AG04449 (cell line): ENCODE results near the gene GALNT18.

Experiments used
- CTCF ChIA-PET: fragments of 350-600 bp; formaldehyde crosslinking; extraction: SDS; loops from one replicate; lab custom pipeline; 2021; ENCODE audit warnings: antibody characterized with exemption; lab: Yijun Ruan, JAX
- POLR2A ChIA-PET: fragments of 400-600, 350-600 bp; formaldehyde crosslinking; extraction: SDS; loops from one replicate; lab custom pipeline; 2020; ENCODE audit warnings: antibody characterized with exemption, inconsistent platforms; lab: Yijun Ruan, JAX
- DNase-seq: peaks from one replicate; pipeline ENCODE4 v3.0.0-alpha.2; 2010; ENCODE audit warnings: low read depth, low spot score
- H3K4me3 ChIP-seq: 2 replicates; pipeline ENCODE4 v1.5.1; 2011; ENCODE audit warnings: low read depth, mild to moderate bottlenecking, control low read depth, low read length
- TF ChIP-seq, protein P1 (sequence below): IDR thresholded peaks from one replicate; pipeline ENCODE4 v1.5.1; 2011; ENCODE audit warnings: mild to moderate bottlenecking, moderate library complexity, low read length, control low read depth, inconsistent platforms; ENCODE audit not compliant: insufficient read depth; ENCODE audit errors: missing control alignments

GALNT18 gene

DNA sequence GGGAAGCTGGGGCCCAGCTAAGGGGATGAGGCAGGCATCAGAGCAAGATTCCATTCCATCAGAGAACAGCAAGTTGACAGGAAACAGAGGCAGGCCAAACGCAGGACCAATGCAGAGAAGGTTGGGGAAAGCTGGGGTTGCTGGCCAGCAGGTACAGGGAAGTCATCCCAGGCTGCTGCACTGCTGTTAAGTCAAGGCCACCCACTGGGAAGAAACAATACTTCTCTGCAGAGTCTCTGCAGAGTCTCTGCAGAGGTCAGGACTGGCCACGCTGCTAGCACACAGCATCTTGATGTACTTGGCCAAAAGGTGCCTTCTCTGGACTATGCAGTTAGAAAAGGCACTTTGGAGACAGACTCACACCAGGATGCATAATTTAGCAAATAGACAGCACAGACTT, 200.3 kb downstream of the GALNT18 start:
- DNase-seq = no peak
- TF ChIP-seq, protein P1, sequence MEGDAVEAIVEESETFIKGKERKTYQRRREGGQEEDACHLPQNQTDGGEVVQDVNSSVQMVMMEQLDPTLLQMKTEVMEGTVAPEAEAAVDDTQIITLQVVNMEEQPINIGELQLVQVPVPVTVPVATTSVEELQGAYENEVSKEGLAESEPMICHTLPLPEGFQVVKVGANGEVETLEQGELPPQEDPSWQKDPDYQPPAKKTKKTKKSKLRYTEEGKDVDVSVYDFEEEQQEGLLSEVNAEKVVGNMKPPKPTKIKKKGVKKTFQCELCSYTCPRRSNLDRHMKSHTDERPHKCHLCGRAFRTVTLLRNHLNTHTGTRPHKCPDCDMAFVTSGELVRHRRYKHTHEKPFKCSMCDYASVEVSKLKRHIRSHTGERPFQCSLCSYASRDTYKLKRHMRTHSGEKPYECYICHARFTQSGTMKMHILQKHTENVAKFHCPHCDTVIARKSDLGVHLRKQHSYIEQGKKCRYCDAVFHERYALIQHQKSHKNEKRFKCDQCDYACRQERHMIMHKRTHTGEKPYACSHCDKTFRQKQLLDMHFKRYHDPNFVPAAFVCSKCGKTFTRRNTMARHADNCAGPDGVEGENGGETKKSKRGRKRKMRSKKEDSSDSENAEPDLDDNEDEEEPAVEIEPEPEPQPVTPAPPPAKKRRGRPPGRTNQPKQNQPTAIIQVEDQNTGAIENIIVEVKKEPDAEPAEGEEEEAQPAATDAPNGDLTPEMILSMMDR = no peak
- ChIA-PET POLR2A (no interaction called here), CTCF (interaction anchor here (1.3 kb wide), 1 partner anchor 19 kb away, joined by 3 read pairs; no protein-coding TSS in a partner anchor)
- no peak overlapping the region for H3K4me3 ChIP-seq

DNA sequence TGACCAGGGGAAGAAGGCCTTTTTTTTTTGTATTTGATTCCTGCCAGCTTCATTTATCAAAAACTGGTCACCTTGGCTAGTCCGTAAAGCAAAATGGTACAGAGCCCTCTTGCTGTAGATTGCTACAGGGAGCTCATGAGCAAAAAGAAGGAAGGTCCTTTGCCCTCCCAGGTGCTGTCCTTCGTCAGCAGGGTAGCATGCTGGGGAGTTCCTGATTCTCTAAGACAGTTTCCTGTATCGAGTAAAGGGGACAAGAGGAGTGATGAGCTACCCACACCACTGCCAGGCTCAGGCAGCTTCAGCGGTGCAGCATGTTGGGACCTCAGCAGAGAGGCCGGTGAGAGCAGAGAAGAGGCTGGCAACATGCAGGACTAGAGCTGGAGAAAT, 200.9 kb downstream of the GALNT18 start:
- DNase-seq = no peak
- TF ChIP-seq, protein P1 = no peak
- H3K4me3 ChIP-seq = no peak overlapping the region
- ChIA-PET POLR2A (no interaction called here), CTCF (interaction anchor here (1.3 kb wide), 1 partner anchor 20 kb away, joined by 3 read pairs; no protein-coding TSS in a partner anchor)

DNA sequence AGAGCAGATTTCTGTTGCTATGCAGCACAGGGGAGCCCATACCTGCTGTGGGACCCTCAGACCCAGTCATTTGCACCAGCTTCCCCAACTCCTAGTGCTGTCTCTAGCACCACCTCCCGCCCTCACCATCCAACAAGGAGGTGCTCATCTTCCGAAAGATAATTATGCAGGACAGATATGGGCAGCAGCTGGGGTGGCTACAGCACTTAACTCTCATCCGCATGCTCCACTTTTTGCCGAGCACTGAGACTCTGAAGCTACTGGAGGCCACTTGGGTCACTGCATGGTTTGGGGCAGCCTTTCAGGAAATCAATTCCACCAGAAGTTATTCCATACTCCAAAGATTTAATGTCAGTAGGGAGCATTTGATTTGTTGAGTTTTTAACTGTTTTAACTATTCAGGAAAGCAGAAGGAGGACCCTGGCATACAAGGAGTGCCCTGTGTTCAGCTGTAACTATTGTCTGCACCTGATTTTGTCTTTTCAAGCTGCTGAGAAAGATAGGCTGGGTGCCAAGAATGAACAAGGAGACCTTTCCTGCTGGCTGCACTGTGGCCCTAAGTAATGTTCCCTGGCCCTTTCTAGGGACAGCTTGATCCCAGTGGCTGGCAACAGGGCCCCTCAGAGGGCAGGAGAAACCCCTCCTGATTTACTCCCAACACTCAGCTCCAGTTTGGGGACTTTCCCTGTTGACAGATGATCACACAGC, 201.5 kb downstream of the GALNT18 start:
- CTCF ChIA-PET = interaction anchor here (1.1 to 1.3 kb wide), 2 partner anchors 20 to 39 kb away, joined by 3 read pairs; no protein-coding TSS in a partner anchor
- POLR2A ChIA-PET = no interaction called here
- H3K4me3 ChIP-seq = no peak overlapping the region
- TF ChIP-seq, protein P1 = no peak
- DNase-seq = no peak

DNA sequence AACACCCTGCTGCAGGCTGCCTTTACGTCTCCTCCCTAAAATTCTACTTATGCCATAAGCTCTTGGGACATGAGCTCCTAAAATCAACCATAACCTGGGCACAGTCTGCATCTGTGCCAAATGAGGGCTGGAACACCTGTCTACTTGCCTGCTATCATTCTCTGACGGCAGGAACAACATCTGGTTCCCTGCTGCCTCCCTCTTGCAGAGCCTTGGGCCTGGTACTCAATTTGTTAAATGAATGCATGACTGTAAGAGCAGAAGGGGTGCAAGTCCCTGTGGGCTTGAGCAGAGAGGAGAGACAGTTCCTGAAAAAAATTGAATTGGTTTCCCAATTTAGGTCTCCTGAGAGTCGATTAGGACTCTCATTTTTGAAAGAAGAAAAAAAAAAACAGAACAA, 202.1 kb downstream of the GALNT18 start:
- ChIA-PET POLR2A (no interaction called here), CTCF (interaction anchor here (1.1 kb wide), 1 partner anchor 40 kb away, joined by 3 read pairs; no protein-coding TSS in a partner anchor)

DNA sequence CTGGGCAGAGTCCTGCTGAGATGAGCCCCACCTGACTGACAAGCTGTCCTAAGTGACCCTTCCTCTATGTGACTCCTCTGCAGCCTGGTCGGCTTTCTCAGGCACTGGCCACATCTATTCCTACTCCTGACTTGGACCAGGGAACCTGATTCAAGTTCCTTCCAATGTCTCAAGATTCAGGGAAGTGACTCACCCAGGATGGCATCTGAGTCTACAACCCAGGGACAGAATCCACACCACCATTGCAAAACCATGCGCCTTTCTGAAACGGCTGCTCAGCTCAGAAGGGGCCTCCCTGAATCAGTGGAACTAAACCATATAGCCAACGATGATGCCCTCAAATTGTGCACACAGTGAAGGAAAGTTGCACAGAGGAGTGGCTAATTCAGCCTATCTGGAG, 204.9 kb downstream of the GALNT18 start:
- CTCF ChIA-PET = no interaction called here
- TF ChIP-seq, protein P1 = no peak
- no peak overlapping the region for H3K4me3 ChIP-seq
- no peak for DNase-seq
- POLR2A ChIA-PET = no interaction called here

More for the DNA sequence above, 202.1 kb downstream of the GALNT18 start:
- no peak overlapping the region for H3K4me3 ChIP-seq
- TF ChIP-seq, protein P1 = no peak
- DNase-seq = no peak

DNA sequence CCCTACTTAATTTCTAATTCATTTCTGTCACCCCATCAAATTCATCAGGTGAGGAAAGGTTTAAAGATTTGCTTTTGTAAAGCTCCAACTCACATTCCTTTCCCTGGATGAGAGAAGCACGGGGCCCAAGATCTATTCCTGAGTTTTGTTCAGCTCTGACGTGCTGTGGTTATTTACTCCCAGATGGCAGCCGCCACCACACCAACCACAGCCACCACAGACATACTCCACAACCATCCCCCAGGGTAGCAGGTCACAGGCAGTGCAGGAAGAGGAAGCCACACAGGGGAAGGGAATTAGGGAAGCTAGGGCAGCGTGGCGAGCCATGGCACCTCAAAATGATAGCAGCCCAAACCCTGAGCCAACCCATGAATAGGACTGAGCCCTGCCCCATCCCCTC, 205.3 kb downstream of the GALNT18 start:
- H3K4me3 ChIP-seq = no peak overlapping the region
- ChIA-PET CTCF (interaction anchor here (1.2 to 1.6 kb wide), 2 partner anchors 12 to 371 kb away, joined by 4 read pairs; no protein-coding TSS in a partner anchor), POLR2A (no interaction called here)
- DNase-seq = no peak
- TF ChIP-seq, protein P1 = no peak
